Spleen (tissue), 11 donors: Measurements from ENCODE around the gene SRPX. TPM values are rescaled to one million over a fixed set of nuclear protein-coding genes. Genes with fewer than 3 reads are reported as not detected.

ENCODE experiments used
- DNase-seq: peaks from one replicate; pipeline ENCODE4 v3.0.0-alpha.2; 2020
- H3K27ac ChIP-seq, 8 donors: fragments of 200-600 bp; sonication (generic) in 7 of 8; 1 replicate in 4 of 8; 2 replicates in 4 of 8; pipeline versions ENCODE4 v1.5.0 to v1.8.0; 2016 to 2021; ENCODE audit warnings: inconsistent platforms in 4 of 8, mild to moderate bottlenecking in 4 of 8, moderate library complexity in 1 of 8
- H3K27me3 ChIP-seq, 7 donors: fragments of 200-600 bp; sonication (generic) in 6 of 7; replicated peaks in 1 of 7; 1 replicate in 4 of 7; 2 replicates in 3 of 7; pipeline versions ENCODE4 v1.5.0 to v1.8.0; 2016 to 2021; ENCODE audit warnings: inconsistent platforms in 3 of 7, mild to moderate bottlenecking in 1 of 7
- H3K36me3 ChIP-seq, 6 donors: fragments of 200-600 bp; sonication (generic) in 5 of 6; 1 replicate in 4 of 6; 2 replicates in 2 of 6; pipeline versions ENCODE4 v1.5.0 to v1.8.0; 2016 to 2021; ENCODE audit warnings: inconsistent platforms in 2 of 6
- H3K4me1 ChIP-seq, 6 donors: fragments of 200-600 bp; sonication (generic) in 5 of 6; 1 replicate in 3 of 6; 2 replicates in 3 of 6; pipeline versions ENCODE4 v1.5.0 to v1.8.0; 2016 to 2021; ENCODE audit warnings: inconsistent platforms in 3 of 6
- H3K4me3 ChIP-seq, 8 donors: fragments of 200-600 bp; sonication (generic) in 7 of 8; 1 replicate in 4 of 8; 2 replicates in 4 of 8; pipeline versions ENCODE4 v1.5.0 to v1.8.0; 2016 to 2021; ENCODE audit warnings: inconsistent platforms in 4 of 8, mild to moderate bottlenecking in 4 of 8, moderate library complexity in 2 of 8
- H3K9me3 ChIP-seq, 8 donors: fragments of 200-600 bp; sonication (generic) in 7 of 8; 1 replicate in 4 of 8; 2 replicates in 4 of 8; pipeline versions ENCODE4 v1.5.0 to v1.8.0; 2016 to 2021; ENCODE audit warnings: inconsistent platforms in 4 of 8
- POLR2A ChIP-seq, 3 donors: fragments of 450-650 bp; IDR thresholded peaks; one replicate each; pipeline ENCODE4 v1.5.1; 2017; ENCODE audit warnings: antibody characterized with exemption in 3 of 3, mild to moderate bottlenecking in 1 of 3
- POLR2AphosphoS5 ChIP-seq, 3 donors: sonication (generic); formaldehyde crosslinking; IDR thresholded peaks; one replicate each; pipeline ENCODE4 v1.5.1; 2017; ENCODE audit warnings: antibody characterized with exemption in 3 of 3
- WGBS, 5 donors: extraction: QIAGEN DNeasy Blood & Tissue Kit in 3 of 5; methylation state at CpG; one replicate each; pipeline versions ENCODE4 v1.1.5 to v1.1.7; 2013 to 2018; 5-methylcytosine and 5-hydroxymethylcytosine counted together
- intact Hi-C: fragments of 100-400 bp; cut with DNase I; formaldehyde crosslinking; loops from one replicate; pipeline ENCODE4 v1.15.0; 2023; ENCODE audit warnings: low total_unique reads
- polyA plus RNA-seq, 3 donors: library from polyadenylated mRNA; stranded (reverse); fragments of 200-250 nt; gene quantifications; one replicate each; pipeline ENCODE4 v1.2.1, GENCODE V29; 2013
- total RNA-seq, 7 donors: library from RNA; depleted of rRNA in 3 of 7; stranded (reverse); fragments of >200 nt in 3 of 7; fragmentation: NEBNext Ultra II Directional in 4 of 7; extraction: Animal tissue kit (Norgen Biotek cat#: 25700) in 4 of 7; gene quantifications; one replicate each; pipeline versions ENCODE4 v1.1.0 to v1.2.1, GENCODE V29; 2016 to 2021
- TF ChIP-seq, protein P1 (sequence below), 11 experiments: fragments of 200-600 bp in 7 of 11; fragments of 450-650 bp in 4 of 11; sonication (generic) in 4 of 11; IDR thresholded peaks in 8 of 11; conservative IDR thresholded peaks in 3 of 11; 1 replicate in 7 of 11; 2 replicates in 4 of 11; pipeline versions ENCODE4 v1.4.0 to v1.8.0; 2016 to 2021; ENCODE audit warnings: antibody characterized with exemption in 11 of 11, inconsistent platforms in 4 of 11, mild to moderate bottlenecking in 1 of 11
- donor health status: healthy with polysubstance abuse.
- donor health status: DM: no; HTN: no; CAD: no; lungs with moderate emphysema.
- donor health status: DM: no; HTN: no; CAD: no.
- donor health status: Bipolar disorder and iron deficiency.
- donor health status: healthy.
- donor health status: DM: no; HTN: no; CAD: no.
- donor health status: DM: yes; HTN: yes; CAD: no.

SRPX gene
- total and polyA plus RNA-seq, 10 donors = 0.50 to 10.3 (median 1.9) TPM

DNA sequence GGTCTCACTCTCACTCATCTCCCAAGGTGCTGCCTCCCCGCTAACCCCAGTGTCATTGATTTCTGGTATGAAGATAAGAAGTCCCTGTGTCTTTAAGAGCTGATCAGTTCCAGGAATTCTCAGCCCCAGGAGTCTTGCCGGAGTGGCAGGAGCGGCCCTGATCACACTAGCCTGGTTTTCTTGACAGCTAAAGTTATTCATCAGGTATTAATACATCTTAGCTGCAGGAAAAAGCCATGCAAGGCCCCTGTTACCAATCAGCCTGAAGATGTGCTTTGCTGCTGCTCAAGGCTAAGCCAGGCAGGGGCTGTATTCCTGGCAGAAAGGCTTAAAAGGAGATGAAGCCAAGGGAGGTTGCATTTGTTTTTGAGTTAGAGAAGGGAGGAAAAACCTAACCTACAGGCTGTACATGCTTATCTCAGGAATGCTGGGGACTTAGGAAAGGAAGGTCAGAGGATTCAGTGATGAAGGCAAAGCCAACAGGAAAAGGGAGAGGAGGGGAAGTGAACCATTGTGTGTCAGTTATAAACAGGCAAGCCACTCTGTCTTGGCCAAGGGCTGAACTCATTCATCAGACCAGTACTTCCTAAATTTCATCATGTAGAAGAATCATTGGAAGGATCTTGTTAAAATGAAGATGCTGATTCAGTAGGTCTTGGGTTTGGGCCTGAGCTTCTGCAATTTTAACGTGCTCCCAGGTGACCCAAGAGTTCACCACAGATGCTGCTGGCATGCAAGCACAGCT is 8.6 kb downstream of the SRPX start:
- TF ChIP-seq POLR2AphosphoS5 (IDR thresholded peaks at IDR 0.05) (no peak), POLR2A (IDR thresholded peaks at IDR 0.05) (no peak)
- TF ChIP-seq, protein P1, sequence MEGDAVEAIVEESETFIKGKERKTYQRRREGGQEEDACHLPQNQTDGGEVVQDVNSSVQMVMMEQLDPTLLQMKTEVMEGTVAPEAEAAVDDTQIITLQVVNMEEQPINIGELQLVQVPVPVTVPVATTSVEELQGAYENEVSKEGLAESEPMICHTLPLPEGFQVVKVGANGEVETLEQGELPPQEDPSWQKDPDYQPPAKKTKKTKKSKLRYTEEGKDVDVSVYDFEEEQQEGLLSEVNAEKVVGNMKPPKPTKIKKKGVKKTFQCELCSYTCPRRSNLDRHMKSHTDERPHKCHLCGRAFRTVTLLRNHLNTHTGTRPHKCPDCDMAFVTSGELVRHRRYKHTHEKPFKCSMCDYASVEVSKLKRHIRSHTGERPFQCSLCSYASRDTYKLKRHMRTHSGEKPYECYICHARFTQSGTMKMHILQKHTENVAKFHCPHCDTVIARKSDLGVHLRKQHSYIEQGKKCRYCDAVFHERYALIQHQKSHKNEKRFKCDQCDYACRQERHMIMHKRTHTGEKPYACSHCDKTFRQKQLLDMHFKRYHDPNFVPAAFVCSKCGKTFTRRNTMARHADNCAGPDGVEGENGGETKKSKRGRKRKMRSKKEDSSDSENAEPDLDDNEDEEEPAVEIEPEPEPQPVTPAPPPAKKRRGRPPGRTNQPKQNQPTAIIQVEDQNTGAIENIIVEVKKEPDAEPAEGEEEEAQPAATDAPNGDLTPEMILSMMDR (IDR thresholded peaks at IDR 0.05 in 8 of 11, conservative IDR thresholded peaks at IDR 0.05 in 3 of 11) = no peak
- peaks cover 0 to 6% (median 0%) of the 10 kb centered on the region in 7 donors for H3K27me3 ChIP-seq
- intact Hi-C loops = no loop called here
- no peaks in the 10 kb centered on the region for H3K36me3 ChIP-seq
- no peaks in the 10 kb centered on the region for H3K9me3 ChIP-seq
- 52 to 87% (median 58%) methylated on average over 4 of the region's 4 CpGs for WGBS, 5 donors
- no peak overlapping the region for H3K4me3 ChIP-seq
- DNase-seq = no peak
- H3K27ac ChIP-seq = peak overlapping the region in 1 of 8 donors; percentile 32
- peaks cover 0 to 3% (median 0%) of the 10 kb centered on the region in 6 donors for H3K4me1 ChIP-seq

DNA sequence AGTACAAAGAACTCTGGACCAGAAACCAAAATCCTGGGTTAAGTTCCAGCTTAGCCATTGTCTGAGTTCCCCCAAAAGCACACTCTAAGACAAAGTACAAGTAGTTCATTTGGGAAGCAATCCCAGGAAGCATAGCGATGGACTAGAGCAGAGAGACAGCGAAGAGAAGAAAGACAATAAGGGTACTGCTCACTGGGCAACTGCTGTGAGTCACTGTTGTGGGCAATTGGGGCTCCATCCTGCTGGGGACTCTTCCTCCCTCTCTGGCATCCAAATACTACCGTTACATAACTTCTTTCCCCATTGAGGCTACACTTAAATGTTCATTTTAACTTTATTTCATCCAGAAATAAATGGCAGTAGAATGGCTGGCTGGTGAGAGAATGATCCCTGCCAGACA is 14.1 kb downstream of the SRPX start:
- Histone ChIP-seq H3K4me1 (no peaks in the 10 kb centered on the region), H3K9me3 (no peaks in the 10 kb centered on the region), H3K27me3 (peaks cover 0 to 3% (median 0%) of the 10 kb centered on the region in 7 donors), H3K36me3 (no peaks in the 10 kb centered on the region), H3K27ac (no peak overlapping the region), H3K4me3 (no peak overlapping the region)
- TF ChIP-seq, protein P1 (IDR thresholded peaks at IDR 0.05 in 8 of 11, conservative IDR thresholded peaks at IDR 0.05 in 3 of 11) = no peak
- TF ChIP-seq POLR2A (IDR thresholded peaks at IDR 0.05) = no peak
- TF ChIP-seq POLR2AphosphoS5 (IDR thresholded peaks at IDR 0.05) = no peak
- no peak for DNase-seq
- intact Hi-C loops = no loop called here
- WGBS, 5 donors = 69 to 93% (median 81%) methylated on average over 3 of the region's 3 CpGs

GRCh38 chrX:38206036-38206435 is 14.6 kb downstream of the SRPX start:
- Histone ChIP-seq H3K27me3 (peaks cover 0 to 3% (median 0%) of the 10 kb centered on the region in 7 donors), H3K9me3 (no peaks in the 10 kb centered on the region), H3K4me3 (no peak overlapping the region), H3K27ac (no peak overlapping the region), H3K36me3 (no peaks in the 10 kb centered on the region), H3K4me1 (no peaks in the 10 kb centered on the region)
- intact Hi-C loops = no loop called here
- TF ChIP-seq, protein P1 (IDR thresholded peaks at IDR 0.05 in 8 of 11, conservative IDR thresholded peaks at IDR 0.05 in 3 of 11) = no peak
- TF ChIP-seq POLR2AphosphoS5 (IDR thresholded peaks at IDR 0.05) = no peak
- DNase-seq = no peak
- 73 to 89% (median 82%) methylated on average over 5 of the region's 5 CpGs for WGBS, 5 donors

DNA sequence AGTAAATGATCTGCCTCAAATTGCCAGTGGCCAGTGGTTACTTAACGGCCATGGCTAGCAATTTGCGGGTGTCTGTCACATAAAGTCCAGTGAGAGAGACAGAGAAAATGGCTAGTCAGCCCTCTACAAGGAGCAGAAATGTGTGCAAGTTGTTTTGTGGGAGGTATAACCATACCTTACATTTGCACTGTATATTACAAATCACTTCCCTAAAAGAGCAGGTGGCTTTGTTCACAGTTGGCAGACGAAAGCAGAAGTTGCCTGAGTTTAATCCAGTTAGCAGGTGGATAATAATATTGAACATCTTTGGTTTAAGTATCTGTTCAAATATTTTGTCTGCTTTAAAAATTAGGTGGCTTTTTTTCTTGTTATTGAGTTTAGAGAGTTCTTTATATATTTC is 15.6 kb downstream of the SRPX start:
- no peaks in the 10 kb centered on the region for H3K9me3 ChIP-seq
- no peaks in the 10 kb centered on the region for H3K36me3 ChIP-seq
- intact Hi-C loops = no loop called here
- 45 to 63% (median 51%) methylated on average over 3 of the region's 3 CpGs for WGBS, 5 donors
- no peak overlapping the region for H3K27ac ChIP-seq
- TF ChIP-seq POLR2AphosphoS5 (IDR thresholded peaks at IDR 0.05) = no peak
- TF ChIP-seq, protein P1 (IDR thresholded peaks at IDR 0.05 in 8 of 11, conservative IDR thresholded peaks at IDR 0.05 in 3 of 11) = no peak
- no peak for TF ChIP-seq POLR2A (IDR thresholded peaks at IDR 0.05)
- DNase-seq = no peak
- no peak overlapping the region for H3K4me3 ChIP-seq
- no peaks in the 10 kb centered on the region for H3K4me1 ChIP-seq
- peaks cover 0 to 3% (median 0%) of the 10 kb centered on the region in 7 donors for H3K27me3 ChIP-seq
